Measurements from ENCODE around the gene SLC8A3.

SLC8A3 gene

GRCh38 chr14:70032447-70032846 lies 156.3 kb downstream of the SLC8A3 start:
- no peak for DNase-seq

GRCh38 chr14:70032016-70032415 lies 156.7 kb downstream of the SLC8A3 start:
- peak in 2 of 10 donors; percentile 40 to 86 for DNase-seq
- intact Hi-C loops (cut with DNase I), result no loop called here

More at GRCh38 chr14:70032447-70032846, 156.3 kb downstream of the SLC8A3 start:
- intact Hi-C loops (cut with DNase I), result no loop called here

- DNase-seq, result no peak
- intact Hi-C loops (cut with DNase I), result loop anchor here (2.0 kb wide), 1 partner anchor 153 kb away; no protein-coding TSS in a partner anchor
Observed at GRCh38 chr14:70029296-70030132, 159.2 kb downstream of the SLC8A3 start.

GRCh38 chr14:70027785-70028428 lies 160.8 kb downstream of the SLC8A3 start:
- peak; percentile 60 to 96 (median 84) for DNase-seq
- intact Hi-C loops (cut with DNase I), result loop anchor here (1.0 to 2.0 kb wide), 2 partner anchors 151 to 210 kb away; no protein-coding TSS in a partner anchor

GRCh38 chr14:70023871-70024270 lies 164.9 kb downstream of the SLC8A3 start:
- DNase-seq, result no peak
- intact Hi-C loops (cut with DNase I), result no loop called here

GRCh38 chr14:70022771-70023445 lies 165.8 kb downstream of the SLC8A3 start:
- intact Hi-C loops (cut with DNase I), result no loop called here
- DNase-seq, result no peak

- DNase-seq, result no peak
- intact Hi-C loops (cut with DNase I), result no loop called here
Observed at GRCh38 chr14:70021548-70022220, 167.1 kb downstream of the SLC8A3 start.

GRCh38 chr14:70020352-70021170 lies 168.2 kb downstream of the SLC8A3 start:
- peak in 5 of 10 donors; percentile 15 to 93 (median 56) for DNase-seq
- intact Hi-C loops (cut with DNase I), result no loop called here

- no peak for DNase-seq
- intact Hi-C loops (cut with DNase I), result no loop called here
Observed at GRCh38 chr14:70019695-70020094, 169.1 kb downstream of the SLC8A3 start.

GRCh38 chr14:70018713-70019211 lies 170.0 kb downstream of the SLC8A3 start:
- DNase-seq, result no peak
- intact Hi-C loops (cut with DNase I), result no loop called here

GRCh38 chr14:70018230-70018629 lies 170.5 kb downstream of the SLC8A3 start:
- DNase-seq, result no peak
- intact Hi-C loops (cut with DNase I), result no loop called here

GRCh38 chr14:70014406-70015095 lies 174.2 kb downstream of the SLC8A3 start:
- intact Hi-C loops (cut with DNase I), result loop anchor here (5.0 kb wide), 1 partner anchor 137 kb away; the partner anchor contains the start of gene SMOC1
- no peak for DNase-seq

- intact Hi-C loops (cut with DNase I), result loop anchor here (5.0 kb wide), 1 partner anchor 136 kb away; the partner anchor contains the start of gene SMOC1
- DNase-seq, result peak in 3 of 10 donors; percentile 25 to 62 (median 57)
Observed at GRCh38 chr14:70013271-70013873, 175.4 kb downstream of the SLC8A3 start.

- intact Hi-C loops (cut with DNase I), result loop anchor here (5.0 kb wide), 1 partner anchor 134 kb away; the partner anchor contains the start of gene SMOC1
- DNase-seq, result no peak
Observed at GRCh38 chr14:70011708-70012107, 177.0 kb downstream of the SLC8A3 start.

GRCh38 chr14:70011098-70011497 lies 177.7 kb downstream of the SLC8A3 start:
- DNase-seq, result no peak
- intact Hi-C loops (cut with DNase I), result loop anchor here (5.0 kb wide), 1 partner anchor 134 kb away; the partner anchor contains the start of gene SMOC1

- no peak for DNase-seq
- intact Hi-C loops (cut with DNase I), result loop anchor here (5.0 kb wide), 1 partner anchor 133 kb away; the partner anchor contains the start of gene SMOC1
Observed at GRCh38 chr14:70009961-70010360, 178.8 kb downstream of the SLC8A3 start.

- DNase-seq, result no peak
Observed at GRCh38 chr14:70008284-70009262, 180.2 kb downstream of the SLC8A3 start.

More at GRCh38 chr14:70008284-70009262, 180.2 kb downstream of the SLC8A3 start:
- intact Hi-C loops (cut with DNase I), result no loop called here
